ENCODE measurements around the gene KRT13.

Gene KRT13

GRCh38 chr17:41519501-41520224 is 14.3 kb upstream of the KRT13 start:
- H3K4me2 ChIP-seq (ENCODE audit: low read length): no peak overlapping the region

GRCh38 chr17:41518789-41519449 is 13.5 kb upstream of the KRT13 start, which contains the start of gene KRT15:
Gene KRT15, minus strand, starts transcription at chr17:41518890. Its CDS starts 63 bp downstream, at chr17:41518827.
- no peaks in the 10 kb centered on the region for H3K9me3 ChIP-seq (ENCODE audit: low read length)
- H3F3A ChIP-seq (ENCODE audit: insufficient read depth, low read length): no peaks in the 10 kb centered on the region
- H3K27me3 ChIP-seq (ENCODE audit: insufficient read depth, low read length): 0 out of 2 replicates have a peak, but pooled peaks cover 3% of the 10 kb centered on the region
- no peaks in the 10 kb centered on the region for H3K79me2 ChIP-seq (ENCODE audit: insufficient read depth, low read length)
- H3K9me2 ChIP-seq (ENCODE audit: low read depth, low read length): no peaks in the 10 kb centered on the region
- H3K9ac ChIP-seq (ENCODE audit: low read length): no peak within 1 kb of the TSS
- no peak within 1 kb of the TSS for H2AFZ ChIP-seq (ENCODE audit: low read length)
- no peak within 1 kb of the TSS for H3K27ac ChIP-seq (ENCODE audit: low read depth, low read length, poor library complexity, severe bottlenecking)
- H3K4me2 ChIP-seq (ENCODE audit: low read length): no peak within 1 kb of the TSS
- no peak within 1 kb of the TSS for H3K4me3 ChIP-seq (ENCODE audit: low read depth, low read length, poor library complexity, severe bottlenecking)
- TF ChIP-seq EZH2 (IDR thresholded peaks at IDR 0.05; ENCODE audit: borderline replicate concordance, low read length): no peak
- no peak for TF ChIP-seq CTCF (IDR thresholded peaks at IDR 0.05; ENCODE audit: low read length)
- H3K36me3 ChIP-seq (ENCODE audit: insufficient read depth, low read length): no peaks in the 10 kb centered on the region
- no peaks in the 10 kb centered on the region for H3K4me1 ChIP-seq (ENCODE audit: insufficient read depth, low read length, severe bottlenecking)
- no peaks in the 10 kb centered on the region for H4K20me1 ChIP-seq (ENCODE audit: insufficient read depth, low read length)

More at GRCh38 chr17:41519501-41520224, 14.3 kb upstream of the KRT13 start:
- Histone ChIP-seq H3K79me2 (ENCODE audit: insufficient read depth, low read length) (no peaks in the 10 kb centered on the region), H3K9ac (ENCODE audit: low read length) (no peak overlapping the region), H4K20me1 (ENCODE audit: insufficient read depth, low read length) (no peaks in the 10 kb centered on the region), H2AFZ (ENCODE audit: low read length) (no peak overlapping the region), H3K27ac (ENCODE audit: low read depth, low read length, poor library complexity, severe bottlenecking) (no peak overlapping the region), H3K4me1 (ENCODE audit: insufficient read depth, low read length, severe bottlenecking) (no peaks in the 10 kb centered on the region), H3K4me3 (ENCODE audit: low read depth, low read length, poor library complexity, severe bottlenecking) (no peak overlapping the region), H3K27me3 (ENCODE audit: insufficient read depth, low read length) (0 out of 2 replicates have a peak, but pooled peaks cover 3% of the 10 kb centered on the region), H3F3A (ENCODE audit: insufficient read depth, low read length) (no peaks in the 10 kb centered on the region), H3K9me2 (ENCODE audit: low read depth, low read length) (no peaks in the 10 kb centered on the region), H3K36me3 (ENCODE audit: insufficient read depth, low read length) (no peaks in the 10 kb centered on the region), H3K9me3 (ENCODE audit: low read length) (no peaks in the 10 kb centered on the region)
- TF ChIP-seq EZH2 (IDR thresholded peaks at IDR 0.05; ENCODE audit: borderline replicate concordance, low read length): no peak
- TF ChIP-seq CTCF (IDR thresholded peaks at IDR 0.05; ENCODE audit: low read length): no peak

GRCh38 chr17:41518031-41518430 is 12.6 kb upstream of the KRT13 start:
- H3K4me2 ChIP-seq (ENCODE audit: low read length): no peak overlapping the region
- H3K27me3 ChIP-seq (ENCODE audit: insufficient read depth, low read length): 0 out of 2 replicates have a peak, but pooled peaks cover 3% of the 10 kb centered on the region
- TF ChIP-seq EZH2 (IDR thresholded peaks at IDR 0.05; ENCODE audit: borderline replicate concordance, low read length) (no peak), CTCF (IDR thresholded peaks at IDR 0.05; ENCODE audit: low read length) (no peak)
- H3K36me3 ChIP-seq (ENCODE audit: insufficient read depth, low read length): no peaks in the 10 kb centered on the region
- H3K9ac ChIP-seq (ENCODE audit: low read length): no peak overlapping the region
- H3K27ac ChIP-seq (ENCODE audit: low read depth, low read length, poor library complexity, severe bottlenecking): no peak overlapping the region
- no peaks in the 10 kb centered on the region for H4K20me1 ChIP-seq (ENCODE audit: insufficient read depth, low read length)
- no peak overlapping the region for H3K4me3 ChIP-seq (ENCODE audit: low read depth, low read length, poor library complexity, severe bottlenecking)
- H2AFZ ChIP-seq (ENCODE audit: low read length): no peak overlapping the region
- no peaks in the 10 kb centered on the region for H3K9me2 ChIP-seq (ENCODE audit: low read depth, low read length)
- no peaks in the 10 kb centered on the region for H3K4me1 ChIP-seq (ENCODE audit: insufficient read depth, low read length, severe bottlenecking)
- no peaks in the 10 kb centered on the region for H3K9me3 ChIP-seq (ENCODE audit: low read length)
- no peaks in the 10 kb centered on the region for H3F3A ChIP-seq (ENCODE audit: insufficient read depth, low read length)
- no peaks in the 10 kb centered on the region for H3K79me2 ChIP-seq (ENCODE audit: insufficient read depth, low read length)

Data from OCI-LY1 (cell line).